Endometrial microvascular endothelial cells (primary cell): ENCODE results near the gene FAHD1. TPM values are rescaled to one million over a fixed set of nuclear protein-coding genes. Genes with fewer than 3 reads are reported as not detected.

Source experiments
- in situ Hi-C: cut with HindIII; loops from 2 replicates; pipeline ENCODE4 v1.10.0; 2017; ENCODE audit warnings: low sequenced_read_pairs, low pct_unique_long_range_greater_than_20kb; ENCODE audit errors: inconsistent ontology term
- total RNA-seq: library from RNA; depleted of rRNA; stranded (reverse); fragments of >200 nt; gene quantifications from one replicate; pipeline ENCODE4 v1.2.3, GENCODE V29; 2015; ENCODE audit errors: inconsistent ontology term

Gene FAHD1
- total RNA-seq, 1 donor from 2014 or later, result 71.5 TPM

GRCh38 chr16:1830213-1830612 lies 3.2 kb downstream of the FAHD1 start:
- in situ Hi-C loops, result no loop called here

- in situ Hi-C loops, result no loop called here
Observed at GRCh38 chr16:1831186-1832075, 4.4 kb downstream of the FAHD1 start.

GRCh38 chr16:1832838-1833454 lies 5.9 kb downstream of the FAHD1 start:
- in situ Hi-C loops, result no loop called here

GRCh38 chr16:1834096-1834495 lies 7.1 kb downstream of the FAHD1 start:
- in situ Hi-C loops, result no loop called here

GRCh38 chr16:1839554-1839953 lies 12.5 kb downstream of the FAHD1 start:
- in situ Hi-C loops, result no loop called here

GRCh38 chr16:1845985-1846384 lies 19.0 kb downstream of the FAHD1 start:
- in situ Hi-C loops, result no loop called here

- in situ Hi-C loops, result no loop called here
Observed at GRCh38 chr16:1846416-1846815, 19.4 kb downstream of the FAHD1 start.

GRCh38 chr16:1850981-1851380 lies 24.0 kb downstream of the FAHD1 start:
- in situ Hi-C loops, result no loop called here

GRCh38 chr16:1851793-1852192 lies 24.8 kb downstream of the FAHD1 start:
- in situ Hi-C loops, result no loop called here

GRCh38 chr16:1857433-1858097 lies 30.6 kb downstream of the FAHD1 start:
- in situ Hi-C loops, result no loop called here

- in situ Hi-C loops, result no loop called here
Observed at GRCh38 chr16:1858189-1858865, 31.3 kb downstream of the FAHD1 start.

GRCh38 chr16:1859650-1860049 lies 32.6 kb downstream of the FAHD1 start:
- in situ Hi-C loops, result no loop called here

- in situ Hi-C loops, result no loop called here
Observed at GRCh38 chr16:1861730-1862129, 34.7 kb downstream of the FAHD1 start.

GRCh38 chr16:1862394-1862793 lies 35.4 kb downstream of the FAHD1 start:
- in situ Hi-C loops, result no loop called here

GRCh38 chr16:1863681-1864460 lies 36.9 kb downstream of the FAHD1 start:
- in situ Hi-C loops, result no loop called here

- in situ Hi-C loops, result no loop called here
Observed at GRCh38 chr16:1865902-1866690, 39.1 kb downstream of the FAHD1 start.

GRCh38 chr16:1870365-1871082 lies 43.5 kb downstream of the FAHD1 start:
- in situ Hi-C loops, result no loop called here
